NCI-H345 (cell line): ENCODE measurements around the gene TBC1D13.
A peak's percentile ranks its signal among the peaks of the same experiment; 100 is the strongest.
"Not testable (repeated sequence)": the region's sequence is repeated elsewhere in the genome, so short reads cannot be mapped to it uniquely, and the experiment has no call there.

Experiments used
- DNase-seq: peaks from one replicate; lab custom pipeline; 2025; lab: John Stamatoyannopoulos, UW

The TBC1D13 gene

DNA sequence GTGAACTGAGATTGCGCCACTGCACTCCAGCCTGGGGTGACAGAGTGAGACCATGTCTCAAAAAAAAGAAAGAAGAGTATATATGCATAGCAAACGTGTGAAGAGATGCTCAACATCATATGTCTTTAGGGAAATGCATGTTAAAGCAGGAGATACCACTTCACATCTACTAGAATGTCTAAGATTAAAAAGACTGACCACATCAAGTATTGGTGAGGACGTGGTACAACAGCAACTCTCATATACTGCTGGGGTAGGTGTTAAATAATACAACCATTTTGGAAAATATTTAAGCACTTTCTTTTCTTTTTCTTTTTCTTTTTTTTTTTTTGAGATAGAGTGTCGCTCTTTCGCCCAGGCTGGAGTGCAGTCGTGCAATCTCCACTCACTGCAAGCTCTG lies 1.6 kb upstream of the TBC1D13 start:
- DNase-seq: no peak

GRCh38 chr9:128787659-128788058 lies 606 bp downstream of the TBC1D13 start:
- no peak for DNase-seq

- no peak for DNase-seq
These were observed 1.4 kb downstream of the TBC1D13 start for GRCh38 chr9:128788445-128788844.

GRCh38 chr9:128790536-128790935 lies 3.5 kb downstream of the TBC1D13 start:
- no peak for DNase-seq

GRCh38 chr9:128792134-128792533 lies 5.1 kb downstream of the TBC1D13 start:
- no peak for DNase-seq

- no peak for DNase-seq
These were observed 6.1 kb downstream of the TBC1D13 start for GRCh38 chr9:128792978-128793686.

DNA sequence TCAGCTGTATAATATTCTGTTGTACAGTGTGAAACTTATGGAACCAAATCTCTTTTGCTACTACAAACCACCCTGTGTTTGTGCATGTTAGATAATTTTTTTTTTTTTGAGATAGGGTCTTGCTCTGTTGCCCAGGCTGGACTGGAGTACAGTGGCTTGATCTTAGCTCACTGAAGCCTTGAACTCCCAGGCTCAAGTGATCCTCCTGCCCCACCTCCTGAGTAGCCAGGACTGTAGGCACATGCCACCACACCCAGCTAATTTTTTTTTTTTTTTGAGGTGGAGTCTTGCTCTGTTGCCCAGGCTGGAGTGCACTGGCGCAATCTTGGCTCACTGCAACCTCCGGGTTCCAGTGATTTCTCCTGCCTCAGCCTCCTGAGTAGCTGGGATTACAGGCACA lies 7.9 kb downstream of the TBC1D13 start:
- not testable (repeated sequence) for DNase-seq

DNA sequence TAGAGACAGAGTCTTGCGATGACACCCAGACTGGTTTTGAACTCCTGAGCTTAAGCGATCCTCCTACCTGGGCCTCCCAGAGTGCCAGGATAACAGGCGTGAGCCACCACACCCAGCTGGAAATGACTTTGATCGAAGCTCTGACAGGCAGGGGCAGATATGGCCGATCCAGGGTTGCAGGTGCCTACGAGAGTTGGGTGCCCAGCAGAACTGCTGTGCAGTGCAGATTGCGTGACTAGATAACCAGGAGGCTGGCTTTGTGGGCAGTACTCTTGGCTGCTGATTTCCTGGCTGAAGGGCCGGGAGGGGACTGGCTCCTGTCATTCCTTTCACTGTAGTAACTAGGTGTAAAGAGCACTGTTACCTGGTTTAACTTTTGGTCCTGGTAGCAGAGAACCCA lies 11.8 kb downstream of the TBC1D13 start:
- DNase-seq: no peak

DNA sequence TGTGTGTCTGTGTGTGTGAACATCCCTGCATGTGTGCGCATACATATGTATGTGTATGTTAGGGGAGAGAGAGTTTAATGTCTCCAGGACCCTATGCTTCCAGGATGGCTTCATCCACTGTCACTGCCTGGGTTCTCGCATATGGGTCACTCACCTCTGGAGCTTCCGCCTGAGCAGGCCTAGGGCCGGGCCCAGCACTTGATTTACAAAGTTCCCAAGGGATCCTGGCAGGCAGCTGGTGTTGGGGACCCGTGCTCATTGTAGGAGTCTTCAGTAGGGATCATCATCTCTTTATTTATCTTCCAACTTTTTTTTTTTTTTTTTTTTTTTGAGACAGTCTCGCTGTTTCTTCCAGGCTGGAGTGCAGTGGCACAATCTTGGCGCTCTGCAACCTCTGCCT lies 13.0 kb downstream of the TBC1D13 start:
- no peak for DNase-seq

GRCh38 chr9:128802482-128802881 lies 15.4 kb downstream of the TBC1D13 start:
- no peak for DNase-seq

DNA sequence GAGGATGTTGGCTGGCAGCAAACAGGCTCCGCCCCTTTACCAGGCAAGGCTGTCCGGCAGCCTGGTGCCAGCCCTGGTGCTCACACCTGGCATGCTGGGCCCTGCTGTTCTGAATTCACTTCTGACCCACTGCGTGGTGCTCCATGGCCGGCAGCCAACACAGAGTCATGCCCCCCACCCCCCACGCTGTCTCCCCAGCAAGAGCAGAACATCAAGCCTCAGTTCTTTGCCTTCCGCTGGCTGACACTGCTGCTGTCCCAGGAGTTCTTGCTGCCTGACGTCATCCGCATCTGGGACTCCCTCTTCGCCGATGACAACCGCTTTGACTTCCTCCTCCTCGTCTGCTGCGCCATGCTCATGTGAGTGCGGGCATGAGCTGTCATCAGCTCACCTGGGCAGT lies 18.6 kb downstream of the TBC1D13 start:
- DNase-seq: no peak

DNA sequence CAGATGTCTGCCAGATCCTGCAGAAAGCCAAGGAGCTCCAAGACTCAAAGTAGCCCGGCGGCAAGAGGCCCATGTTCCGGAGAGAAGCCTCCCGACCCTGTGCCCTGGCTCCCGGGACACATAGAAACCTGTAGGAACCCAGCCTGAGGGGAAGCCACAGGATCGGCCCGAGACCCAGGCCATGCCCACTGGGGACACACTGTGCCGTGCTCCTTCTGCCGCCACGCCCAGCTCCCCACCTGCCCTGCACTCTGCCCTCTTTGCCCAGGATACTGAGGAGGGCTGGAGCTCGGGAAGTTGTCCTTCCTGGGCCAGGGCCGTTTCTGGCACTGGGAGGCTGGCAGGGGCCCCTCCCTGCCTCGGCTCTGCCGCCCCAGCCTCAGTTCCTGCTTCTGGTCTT lies 20.8 kb downstream of the TBC1D13 start:
- no peak for DNase-seq

DNA sequence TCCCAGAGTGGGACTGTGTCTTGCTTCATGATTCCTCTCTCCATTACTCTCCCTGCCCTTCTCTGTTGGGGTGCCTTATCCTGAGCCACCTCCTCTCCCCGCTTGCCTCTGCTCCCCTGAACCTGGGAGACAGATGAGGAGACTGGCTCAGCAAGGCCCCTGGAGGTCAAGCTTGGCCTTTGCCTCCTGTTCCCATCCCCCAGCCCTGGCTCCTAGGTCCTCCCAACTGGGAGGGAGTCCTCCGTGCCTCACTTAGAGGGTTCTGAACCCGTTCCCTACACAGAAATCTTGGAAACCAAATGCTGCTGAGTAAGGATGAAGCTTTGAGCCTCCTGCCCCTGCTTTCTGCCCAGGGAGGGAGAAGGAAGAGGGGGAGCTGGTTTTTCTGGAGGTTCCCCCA lies 21.5 kb downstream of the TBC1D13 start:
- DNase-seq: no peak

DNA sequence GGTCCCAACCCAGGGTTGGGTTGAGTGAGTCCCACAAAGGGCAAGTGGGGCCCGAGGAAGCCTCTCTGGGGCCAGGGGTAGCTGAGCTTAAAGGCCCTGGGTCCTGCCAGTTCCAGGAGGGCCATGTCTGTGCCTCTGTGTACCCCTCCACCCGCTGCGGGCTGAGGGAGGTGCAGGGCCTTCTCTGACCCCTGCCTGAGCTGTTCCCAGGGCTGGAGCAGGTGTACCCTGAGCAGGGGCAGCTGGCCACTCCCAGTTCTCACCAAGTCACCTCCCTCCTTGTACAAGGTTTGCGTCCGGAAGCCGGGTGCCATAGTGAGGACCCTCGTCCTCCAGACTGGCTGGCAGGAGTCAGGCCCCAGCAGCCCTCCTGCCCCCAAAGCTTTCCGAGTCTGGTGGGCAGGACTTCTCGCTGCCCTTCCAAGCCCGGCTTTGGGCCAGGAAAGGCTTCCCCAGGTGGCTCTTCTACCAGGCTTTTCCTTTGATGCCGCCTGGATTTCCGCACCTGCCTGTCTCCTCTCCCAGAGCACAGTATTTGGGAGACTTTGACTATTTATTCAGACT lies 22.1 kb downstream of the TBC1D13 start:
- DNase-seq: no peak

- no peak for DNase-seq
These were observed 22.8 kb downstream of the TBC1D13 start for GRCh38 chr9:128809831-128810230.

DNA sequence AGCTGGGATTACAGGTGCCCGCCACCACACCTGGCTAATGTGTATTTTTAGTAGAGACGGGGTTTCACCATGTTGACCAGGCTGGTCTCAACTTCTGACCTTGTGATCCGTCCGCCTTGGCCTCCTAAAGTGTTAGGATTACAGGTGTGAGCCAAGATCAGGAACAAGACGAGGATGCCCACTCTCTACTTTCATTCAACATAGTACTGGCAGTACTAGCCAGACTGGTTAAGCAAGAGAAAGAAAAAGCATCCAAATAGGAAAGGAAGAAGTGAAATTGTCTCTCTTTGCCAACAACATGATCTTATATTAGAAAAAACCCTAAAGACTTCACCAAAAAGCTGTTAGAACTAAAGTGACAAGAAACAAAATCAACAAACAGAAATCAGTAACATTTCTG lies 23.8 kb downstream of the TBC1D13 start:
- no peak for DNase-seq

DNA sequence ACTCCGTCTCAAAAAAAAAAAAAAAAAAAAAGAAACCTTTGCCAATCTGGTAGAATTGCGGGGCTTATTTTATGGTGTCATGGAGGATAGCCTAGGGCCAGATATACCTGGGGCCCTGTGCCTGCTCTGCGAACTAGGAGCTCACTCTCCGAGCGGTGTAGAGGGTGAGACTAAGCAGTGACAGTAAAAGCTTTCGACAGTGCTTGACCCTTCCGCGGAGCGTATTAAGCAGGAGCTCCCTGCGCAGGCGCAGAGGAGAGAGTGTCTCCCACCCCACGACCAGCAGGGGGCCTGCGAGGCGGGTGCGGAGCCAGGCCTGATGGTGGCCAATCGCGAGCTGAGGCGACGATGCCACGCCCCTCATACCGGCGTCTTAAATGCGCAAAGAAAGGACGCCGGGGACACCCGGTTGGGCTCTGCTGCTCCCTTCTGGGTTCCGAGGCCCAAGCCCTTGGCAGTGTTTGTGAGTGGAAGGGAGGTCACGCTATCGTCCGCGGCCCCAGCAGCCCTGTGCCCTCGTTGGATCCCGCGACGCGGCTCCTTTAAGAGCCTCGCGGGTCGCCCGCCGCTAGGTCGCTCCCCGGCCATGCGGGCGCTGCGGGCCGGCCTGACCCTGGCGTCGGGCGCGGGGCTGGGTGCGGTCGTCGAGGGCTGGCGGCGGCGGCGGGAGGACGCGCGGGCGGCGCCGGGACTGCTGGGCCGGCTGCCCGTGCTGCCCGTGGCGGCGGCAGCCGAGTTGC lies 31.2 kb downstream of the TBC1D13 start, which contains the start of gene ENDOG:
ENDOG (plus strand) TSS at position 402 of the 740 bp plus-strand sequence; CDS start at position 587, 185 bp downstream.
- DNase-seq: peak; percentile 98

DNA sequence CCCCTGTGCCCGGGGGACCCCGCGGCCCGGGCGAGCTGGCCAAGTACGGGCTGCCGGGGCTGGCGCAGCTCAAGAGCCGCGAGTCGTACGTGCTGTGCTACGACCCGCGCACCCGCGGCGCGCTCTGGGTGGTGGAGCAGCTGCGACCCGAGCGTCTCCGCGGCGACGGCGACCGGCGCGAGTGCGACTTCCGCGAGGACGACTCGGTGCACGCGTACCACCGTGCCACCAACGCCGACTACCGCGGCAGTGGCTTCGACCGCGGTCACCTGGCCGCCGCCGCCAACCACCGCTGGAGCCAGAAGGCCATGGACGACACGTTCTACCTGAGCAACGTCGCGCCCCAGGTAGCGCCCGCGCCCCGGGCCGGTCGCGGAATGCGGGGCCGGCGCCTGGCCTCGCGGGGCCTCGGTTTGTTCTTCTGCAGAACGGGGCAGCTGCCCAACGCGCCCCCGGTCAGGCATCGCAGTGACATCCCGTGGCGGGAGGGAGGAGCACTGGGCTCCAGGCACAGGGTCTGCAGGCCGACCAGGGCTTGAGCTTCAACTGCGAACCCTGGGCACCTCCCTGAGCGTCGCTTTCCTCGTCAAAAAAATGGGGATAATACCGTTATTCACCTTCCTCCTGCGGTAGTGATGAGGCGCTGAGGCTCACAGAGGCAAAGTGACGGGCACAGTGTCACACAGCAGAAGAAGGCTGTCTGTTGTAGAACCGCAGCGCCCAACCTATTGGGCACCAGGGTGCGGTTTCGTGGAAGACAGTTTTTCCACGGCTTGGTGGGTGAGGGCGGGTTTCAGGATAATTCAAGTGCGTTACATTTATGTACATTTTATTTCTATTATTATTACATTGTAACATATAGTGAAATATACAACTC lies 32.0 kb downstream of the TBC1D13 start:
- peak; percentile 58 for DNase-seq

DNA sequence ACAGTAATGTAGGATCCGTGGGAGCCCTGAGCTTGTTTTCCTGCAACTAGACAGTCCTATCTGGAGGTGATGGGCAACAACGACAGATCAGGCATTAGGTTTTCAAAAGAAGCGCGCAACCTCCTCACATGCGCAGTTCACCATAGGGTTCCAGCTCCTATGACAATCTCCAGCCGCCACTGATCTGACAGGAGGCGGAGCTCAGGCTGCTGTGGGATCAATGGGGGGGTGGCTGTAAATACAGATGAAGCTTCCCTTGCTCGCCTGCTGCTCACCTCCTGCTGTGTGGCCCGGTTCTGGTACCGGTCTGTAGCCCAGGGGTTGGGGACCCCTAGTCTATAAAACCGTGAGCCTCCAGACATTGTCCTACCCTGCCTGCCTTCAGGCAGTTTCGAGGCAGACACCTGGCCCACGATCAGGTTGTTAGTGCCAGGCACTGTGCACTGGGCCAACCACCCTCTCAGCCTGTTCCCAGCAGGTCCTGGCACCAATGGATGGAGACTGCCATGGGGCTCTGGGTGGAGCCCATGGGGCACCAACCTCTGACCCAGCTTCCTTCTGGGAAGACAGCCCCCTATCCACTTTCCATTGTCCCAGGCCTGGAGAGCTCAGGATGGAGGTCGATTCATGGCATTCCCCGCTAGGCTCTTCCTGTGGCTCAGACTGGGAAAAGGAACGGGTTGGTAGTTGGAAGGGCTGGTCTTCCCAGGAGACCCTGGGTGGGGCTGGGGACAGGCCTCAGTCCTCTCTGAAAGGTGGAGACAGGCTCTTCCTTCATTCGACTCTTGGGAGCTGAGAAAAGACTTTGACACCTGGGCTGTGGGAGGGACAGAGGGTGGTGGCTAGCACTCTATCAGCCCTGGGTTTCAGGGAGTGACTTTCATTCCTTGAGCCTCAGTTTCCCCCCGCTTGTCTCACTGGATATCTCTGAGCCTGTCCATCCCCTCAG lies 32.9 kb downstream of the TBC1D13 start:
- DNase-seq: peak; percentile 23

DNA sequence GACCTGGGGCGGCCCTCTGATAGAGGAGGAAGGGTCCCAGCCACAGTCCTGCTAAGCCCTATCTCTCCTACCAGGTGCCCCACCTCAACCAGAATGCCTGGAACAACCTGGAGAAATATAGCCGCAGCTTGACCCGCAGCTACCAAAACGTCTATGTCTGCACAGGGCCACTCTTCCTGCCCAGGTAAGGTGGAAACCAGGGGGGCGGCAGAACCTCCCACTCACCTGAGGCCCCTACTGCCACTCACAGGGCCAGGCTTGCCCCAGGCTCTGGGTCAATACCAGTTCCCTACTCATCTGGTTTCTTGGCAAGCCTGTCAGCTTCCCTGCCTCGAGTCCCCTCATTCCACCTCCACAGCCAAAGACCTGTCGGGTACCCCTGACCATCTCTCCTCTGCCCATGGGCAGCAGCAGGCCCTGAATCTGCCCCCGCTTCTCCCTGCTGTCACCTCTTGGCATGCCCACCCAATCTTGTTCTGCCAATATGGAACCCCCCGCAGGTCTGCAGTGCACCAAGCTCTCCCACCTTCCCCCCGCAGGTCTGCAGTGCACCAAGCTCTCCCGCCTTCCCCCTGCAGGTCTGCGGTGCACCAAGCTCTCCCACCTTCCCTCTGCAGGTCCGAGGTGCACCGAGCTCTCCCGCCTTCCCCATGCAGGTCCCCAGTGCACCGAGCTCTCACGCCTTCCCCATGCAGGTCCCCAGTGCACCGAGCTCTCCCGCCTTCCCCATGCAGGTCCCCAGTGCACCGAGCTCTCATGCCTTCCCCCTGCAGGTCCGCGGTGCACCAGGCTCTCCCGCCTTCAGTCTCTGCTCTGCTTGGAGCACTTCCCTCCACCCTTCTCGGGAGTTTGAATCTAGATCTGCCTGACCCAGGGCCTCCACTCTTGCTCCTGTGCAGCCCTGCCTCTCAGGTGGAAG lies 33.9 kb downstream of the TBC1D13 start:
- DNase-seq: no peak
